Activated CD8-positive, alpha-beta memory T cell treated with anti-CD3 and anti-CD28 coated beads, Interleukin-2, amount 50 U/mL, for 48 hours (primary cell): ENCODE data around the gene SIK2.
"Not testable (repeated sequence)": the region's sequence is repeated elsewhere in the genome, so short reads cannot be mapped to it uniquely, and the experiment has no call there.

ENCODE experiments used
- DNase-seq: peaks from one replicate; pipeline ENCODE4 v3.0.0-alpha.2; 2020

Gene SIK2

GRCh38 chr11:111703576-111703975, 101.3 kb downstream of the SIK2 start:
- DNase-seq = no peak

GRCh38 chr11:111707039-111707690, 104.9 kb downstream of the SIK2 start:
- no peak for DNase-seq

GRCh38 chr11:111707691-111708067, 105.4 kb downstream of the SIK2 start:
- no peak for DNase-seq

- DNase-seq = no peak
Observed at GRCh38 chr11:111714522-111714921, 112.3 kb downstream of the SIK2 start.

GRCh38 chr11:111715142-111715816, 113.0 kb downstream of the SIK2 start:
- DNase-seq = no peak

GRCh38 chr11:111717660-111718059, 115.4 kb downstream of the SIK2 start:
- not testable (repeated sequence) for DNase-seq

- DNase-seq = no peak
Observed at GRCh38 chr11:111718436-111718835, 116.2 kb downstream of the SIK2 start.

- no peak for DNase-seq
Observed at GRCh38 chr11:111718859-111719258, 116.6 kb downstream of the SIK2 start.

GRCh38 chr11:111719379-111719778, 117.1 kb downstream of the SIK2 start:
- no peak for DNase-seq

GRCh38 chr11:111720801-111721494, 118.7 kb downstream of the SIK2 start:
- DNase-seq = no peak

- DNase-seq = no peak
Observed at GRCh38 chr11:111722501-111722900, 120.3 kb downstream of the SIK2 start.

- no peak for DNase-seq
Observed at GRCh38 chr11:111723595-111723994, 121.3 kb downstream of the SIK2 start.

- no peak for DNase-seq
Observed at GRCh38 chr11:111724615-111725129, 122.4 kb downstream of the SIK2 start.

GRCh38 chr11:111725621-111726020, 123.4 kb downstream of the SIK2 start:
- no peak for DNase-seq

GRCh38 chr11:111726301-111726713, 124.1 kb downstream of the SIK2 start:
- DNase-seq = no peak

GRCh38 chr11:111727431-111727830, 125.2 kb downstream of the SIK2 start:
- DNase-seq = no peak

- DNase-seq = no peak
Observed at GRCh38 chr11:111729071-111729830, 127.0 kb downstream of the SIK2 start.

GRCh38 chr11:111729831-111730311, 127.6 kb downstream of the SIK2 start:
- no peak for DNase-seq

GRCh38 chr11:111730871-111731591, 128.8 kb downstream of the SIK2 start:
- no peak for DNase-seq

GRCh38 chr11:111731821-111732220, 129.6 kb downstream of the SIK2 start:
- no peak for DNase-seq

GRCh38 chr11:111733016-111733415, 130.8 kb downstream of the SIK2 start:
- no peak for DNase-seq

- no peak for DNase-seq
Observed at GRCh38 chr11:111733611-111734088, 131.4 kb downstream of the SIK2 start.
